ENCODE measurements around the gene ALDOA.
A peak's percentile ranks its signal among the peaks of the same experiment; 100 is the strongest.
"Not testable (repeated sequence)": the region's sequence is repeated elsewhere in the genome, so short reads cannot be mapped to it uniquely, and the experiment has no call there.

Gene ALDOA

DNA sequence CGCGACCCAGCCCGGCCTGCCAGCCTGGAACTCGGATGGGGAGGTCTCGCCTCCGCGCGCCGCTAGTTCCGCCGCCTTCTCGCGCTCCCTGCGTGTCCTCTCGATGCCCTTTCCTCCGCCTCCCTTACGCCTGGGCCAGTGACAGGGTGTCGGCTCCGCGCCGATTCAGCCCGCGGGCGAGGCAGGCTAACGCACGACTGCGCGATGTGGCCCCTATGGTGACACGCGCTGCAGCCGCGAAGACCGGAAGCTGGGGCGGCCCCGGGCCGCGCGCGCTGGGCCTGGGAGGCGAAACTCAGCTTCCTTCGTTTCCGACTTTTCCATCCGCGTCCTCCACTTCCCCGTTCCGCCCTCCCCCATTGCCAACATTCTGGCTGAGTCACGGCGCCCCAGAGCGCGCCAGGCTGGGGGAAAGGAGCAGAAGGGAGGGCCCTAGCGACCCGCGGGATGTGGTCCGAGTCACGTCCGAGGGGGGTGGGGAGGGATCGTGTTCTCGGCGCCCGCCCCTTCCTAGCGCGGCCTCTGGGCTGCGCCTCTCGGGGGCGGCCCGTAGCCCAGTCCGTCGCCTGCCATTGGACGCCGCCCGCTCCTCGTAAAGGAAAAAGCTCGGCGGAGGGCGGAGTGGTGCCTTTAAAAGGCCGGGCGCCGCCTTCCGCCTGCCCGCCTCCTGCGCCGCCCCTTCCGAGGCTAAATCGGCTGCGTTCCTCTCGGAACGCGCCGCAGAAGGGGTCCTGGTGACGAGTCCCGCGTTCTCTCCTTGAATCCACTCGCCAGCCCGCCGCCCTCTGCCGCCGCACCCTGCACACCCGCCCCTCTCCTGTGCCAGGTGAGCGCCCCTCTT, at the start of gene ALDOA:
Gene ALDOA (plus strand): TSS at position 659 of the 841 bp plus-strand sequence. CDS start 1,138 bp downstream, outside the sequence.
- peak; percentile 98 for DNase-seq

DNA sequence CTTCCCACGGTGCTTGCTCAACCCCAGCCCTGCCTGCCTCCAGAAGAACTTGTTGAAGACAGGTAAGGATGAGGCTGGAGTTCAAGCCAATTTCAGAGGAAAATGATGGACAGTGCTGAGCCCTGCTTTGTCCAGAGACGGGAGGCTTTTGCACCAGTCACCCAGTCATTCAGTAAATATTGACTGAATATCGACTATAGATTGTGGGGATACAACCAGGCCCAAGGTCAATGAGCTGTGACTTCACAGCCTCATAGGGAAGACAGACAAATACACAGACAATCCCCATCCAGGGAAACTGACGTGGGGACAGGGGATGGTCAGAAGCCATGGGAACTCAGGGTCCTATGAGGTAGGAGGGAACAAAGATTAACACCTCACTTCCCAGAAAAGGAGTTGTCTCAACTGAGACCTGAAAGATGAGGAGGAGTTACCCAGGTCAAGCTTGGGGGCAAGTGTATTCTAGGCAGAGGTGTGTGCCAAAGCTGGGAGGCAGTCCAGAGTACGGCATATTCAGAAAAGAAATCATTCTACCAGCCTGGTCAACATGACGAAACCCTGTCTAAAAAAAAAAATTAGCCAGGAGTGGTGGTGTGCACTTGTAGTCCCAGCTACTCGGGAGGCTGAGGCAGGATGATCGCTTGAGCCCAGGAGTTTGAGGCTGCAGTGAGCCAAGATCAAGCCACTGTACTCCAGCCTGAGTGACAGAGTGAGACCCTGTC, 48.8 kb upstream of the ALDOA start:
- DNase-seq: no peak

DNA sequence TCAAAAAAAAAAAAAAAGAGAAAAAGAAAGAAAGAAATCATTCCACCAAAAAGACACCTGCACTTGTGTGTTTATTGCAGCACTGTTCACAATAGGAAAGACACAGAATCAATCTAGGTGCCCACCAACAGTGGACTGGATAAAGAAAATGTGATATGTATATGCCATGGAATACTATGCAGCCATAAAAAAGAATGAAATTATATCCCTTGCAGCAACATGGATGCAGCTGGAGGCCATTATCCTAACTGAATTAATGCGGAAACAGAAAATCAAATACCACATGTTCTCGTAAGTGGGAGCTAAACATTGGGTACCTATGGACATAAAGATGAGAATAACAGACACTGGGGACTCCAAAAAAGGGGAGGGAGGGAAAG, 48.3 kb upstream of the ALDOA start:
- DNase-seq: no peak

- DNase-seq: not testable (repeated sequence)
These were observed 47.6 kb upstream of the ALDOA start for GRCh38 chr16:30017937-30018336.

DNA sequence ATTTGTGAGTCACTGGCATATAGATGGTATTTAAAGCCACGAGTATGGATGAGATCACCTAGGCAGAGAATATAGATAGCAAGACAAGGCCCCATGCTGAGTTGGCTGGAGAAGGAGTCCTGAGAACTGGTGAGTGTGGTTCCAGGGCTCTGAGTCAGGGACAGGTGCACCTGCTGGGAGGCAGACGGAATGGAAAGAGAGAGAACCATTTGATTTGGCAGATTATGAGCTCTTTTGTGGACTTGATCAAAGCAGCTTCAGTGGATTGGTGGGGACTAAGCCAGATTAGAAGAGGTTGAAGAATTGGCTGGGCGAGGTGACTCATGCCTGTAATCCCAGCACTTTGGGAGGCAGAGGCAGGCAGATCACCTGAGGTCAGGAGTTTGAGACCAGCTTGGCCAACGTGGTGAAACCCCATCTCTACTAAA, 46.8 kb upstream of the ALDOA start:
- DNase-seq: no peak

DNA sequence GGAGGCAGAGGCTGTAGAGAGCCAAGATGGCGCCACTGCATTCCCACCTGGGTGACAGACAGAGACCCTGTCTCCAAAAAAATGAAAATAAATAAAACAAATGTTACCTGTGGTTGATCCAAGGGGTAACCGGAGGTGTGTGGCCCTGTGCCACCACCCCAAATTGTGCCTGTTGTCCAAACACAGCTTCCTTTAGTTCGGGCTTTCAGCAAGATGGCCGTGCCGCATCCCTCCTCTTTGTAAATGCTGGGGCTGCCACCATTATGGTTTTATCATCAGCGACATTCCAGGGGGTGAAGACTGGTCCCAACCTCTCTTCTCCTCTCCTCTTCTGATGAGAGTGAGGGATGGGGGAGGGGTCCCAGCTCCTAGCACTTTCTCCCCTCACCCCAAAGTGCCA, 42.7 kb upstream of the ALDOA start, which contains the start of gene C16orf92:
Gene C16orf92 (plus strand): TSS at position 312 of the 400 bp plus-strand sequence. CDS start 143 bp downstream, outside the sequence.
- no peak for DNase-seq

DNA sequence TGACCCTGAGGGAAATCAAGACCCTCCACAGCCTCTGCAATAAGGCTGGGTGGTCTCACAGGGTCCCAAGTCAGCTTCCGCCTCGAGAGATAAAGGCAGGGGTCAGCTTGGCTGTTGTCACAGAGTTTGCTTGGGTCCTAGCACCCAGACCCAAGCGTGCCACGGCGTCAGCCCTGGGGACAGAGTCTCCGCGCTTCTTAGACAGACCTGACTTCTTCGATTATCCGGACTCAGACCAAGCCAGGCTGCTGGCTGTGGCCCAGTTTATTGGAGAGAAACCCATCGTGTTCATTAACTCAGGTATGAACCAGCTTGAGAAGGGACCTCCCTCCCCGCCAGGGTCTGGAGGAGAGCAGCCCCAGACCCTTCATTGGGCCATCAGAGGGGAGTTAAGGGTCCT, 42.0 kb upstream of the ALDOA start:
- no peak for DNase-seq

DNA sequence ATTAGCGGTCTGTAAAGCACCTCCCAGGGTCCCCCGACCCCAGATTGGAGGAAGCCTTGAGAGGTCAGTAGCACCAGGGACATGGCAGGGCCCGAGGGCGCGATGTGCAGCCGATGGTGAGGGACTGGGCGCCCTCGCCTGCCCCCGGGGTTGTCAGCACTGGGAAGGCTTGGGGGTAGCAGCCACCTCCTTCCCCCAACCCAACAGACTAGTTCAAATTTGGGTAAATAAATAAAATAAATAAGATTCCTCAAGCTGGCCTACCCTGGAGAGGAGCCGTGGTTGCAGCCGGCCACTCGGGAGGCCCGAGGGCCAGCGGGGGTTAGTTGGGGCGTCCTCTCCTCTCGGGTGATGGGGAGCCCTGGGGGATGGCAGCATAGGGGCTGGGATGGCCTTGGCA, 41.1 kb upstream of the ALDOA start:
- DNase-seq: no peak

- DNase-seq: no peak
These were observed 40.4 kb upstream of the ALDOA start for GRCh38 chr16:30025156-30025555.

DNA sequence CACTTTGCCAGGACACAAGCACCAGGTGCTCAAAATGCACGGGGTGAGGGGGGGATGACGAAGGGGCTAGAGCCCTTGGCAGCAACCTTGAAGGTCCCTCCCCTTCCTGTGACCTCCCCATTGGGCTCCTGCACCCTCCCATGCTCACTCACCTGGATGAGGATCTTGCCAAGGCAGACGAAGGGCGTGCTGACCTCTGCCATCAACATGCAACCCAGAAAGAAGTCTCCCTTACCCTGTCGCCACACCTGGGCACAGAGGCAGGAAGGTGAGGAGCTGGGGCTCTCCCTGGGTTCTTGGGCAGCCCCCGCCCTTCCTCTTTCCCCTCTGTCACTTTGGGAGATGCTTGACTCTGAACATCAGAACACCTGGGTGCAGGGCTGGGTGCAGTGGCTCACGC, 40.0 kb upstream of the ALDOA start:
- no peak for DNase-seq

DNA sequence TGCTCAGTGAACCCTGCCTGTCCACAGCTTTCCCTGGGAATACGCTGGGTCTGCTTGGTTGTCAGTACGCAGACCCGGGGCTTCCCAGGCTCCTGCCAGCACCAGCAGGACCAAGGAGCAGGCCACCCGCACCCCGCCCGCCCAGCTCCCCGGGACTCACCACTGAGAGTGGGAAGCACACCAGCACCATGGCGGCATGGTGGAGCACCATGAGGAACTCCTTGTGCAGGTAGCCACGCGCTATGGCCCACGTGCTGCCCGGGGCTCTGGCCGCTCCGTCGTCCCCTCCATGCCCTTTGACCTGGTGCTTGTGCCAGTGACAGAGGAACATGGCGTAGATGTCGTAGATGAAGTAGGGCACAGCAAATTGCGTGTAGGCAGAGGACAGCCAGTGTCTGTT, 39.1 kb upstream of the ALDOA start:
- no peak for DNase-seq

DNA sequence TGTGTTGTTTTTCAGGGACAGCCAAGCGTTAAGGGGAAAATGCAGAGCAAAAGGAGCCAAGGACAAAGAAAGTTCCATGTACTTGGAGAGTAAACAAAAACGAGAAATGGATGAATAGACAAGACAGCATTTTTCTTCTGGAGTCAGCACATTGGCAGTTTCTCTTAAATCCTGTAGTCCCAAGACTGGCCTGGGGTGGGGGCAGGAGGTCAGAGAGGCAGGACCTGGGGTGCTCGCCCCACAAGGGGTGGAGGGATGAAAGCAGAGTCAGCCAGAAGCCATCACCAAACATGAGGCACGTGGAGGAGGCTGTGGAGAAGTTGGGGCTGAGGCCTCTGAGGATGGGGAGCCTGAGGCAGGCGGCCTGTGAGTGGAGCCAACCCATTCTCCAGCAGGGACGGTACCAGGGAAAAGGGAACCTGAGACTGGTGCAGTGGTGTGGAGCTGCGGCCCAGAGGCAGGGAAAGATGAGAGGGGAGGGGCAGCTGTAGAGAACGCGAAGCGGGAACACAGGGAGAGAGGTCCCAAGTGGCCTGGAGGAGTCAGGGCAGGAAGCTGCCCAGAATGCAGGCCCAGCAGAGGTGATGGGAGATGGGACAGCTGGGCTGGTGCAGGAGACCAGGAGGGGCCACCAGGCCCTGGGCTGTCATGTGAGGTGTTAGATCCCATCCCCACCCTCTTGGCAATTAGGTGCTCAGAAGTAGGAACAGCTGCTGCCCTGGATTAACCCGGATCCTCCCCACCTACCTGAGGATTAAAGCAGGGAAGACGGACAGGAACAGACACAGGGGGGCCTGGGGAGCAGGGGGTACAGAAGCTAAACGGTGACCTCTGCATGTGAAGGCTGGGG, 37.7 kb upstream of the ALDOA start:
- no peak for DNase-seq

DNA sequence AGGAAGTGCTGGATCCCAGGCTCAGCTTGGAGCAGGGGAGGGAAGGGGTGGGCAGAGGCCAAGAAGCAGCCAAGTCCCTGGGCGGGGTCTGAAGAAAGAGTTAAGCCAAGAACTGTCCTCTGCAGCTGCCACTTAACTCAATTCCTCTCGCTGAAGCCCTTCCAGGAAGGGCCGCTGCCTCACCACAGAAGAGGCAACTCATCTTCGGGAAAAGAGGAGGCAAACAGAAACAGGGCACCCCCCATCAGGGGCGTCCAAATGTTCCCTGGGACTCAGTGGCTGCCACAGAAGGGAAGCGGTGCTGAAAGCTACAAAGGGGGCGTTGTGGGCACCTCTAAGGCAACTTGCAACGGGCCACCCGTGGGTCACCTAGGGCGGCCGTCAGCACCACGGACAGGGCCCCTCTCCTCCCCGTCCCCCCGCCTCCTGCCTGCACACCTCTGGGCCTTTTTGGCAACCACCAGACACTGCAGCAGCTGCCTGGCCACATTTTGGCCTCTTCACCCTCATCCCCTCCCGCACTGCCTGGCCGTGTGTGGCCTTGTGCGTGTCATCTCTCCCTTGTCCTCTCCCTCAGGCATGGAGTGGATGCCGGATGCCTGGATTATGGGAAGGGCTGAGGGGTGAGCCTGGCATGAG, 37.0 kb upstream of the ALDOA start:
- peak; percentile 21 for DNase-seq

- DNase-seq: no peak
These were observed 35.4 kb upstream of the ALDOA start for GRCh38 chr16:30030011-30030685.

- no peak for DNase-seq
These were observed 34.6 kb upstream of the ALDOA start, which contains the start of gene TLCD3B for GRCh38 chr16:30030841-30031413. Gene TLCD3B (minus strand): TSS chr16:30031271. CDS start chr16:30030527, 744 bp downstream.

DNA sequence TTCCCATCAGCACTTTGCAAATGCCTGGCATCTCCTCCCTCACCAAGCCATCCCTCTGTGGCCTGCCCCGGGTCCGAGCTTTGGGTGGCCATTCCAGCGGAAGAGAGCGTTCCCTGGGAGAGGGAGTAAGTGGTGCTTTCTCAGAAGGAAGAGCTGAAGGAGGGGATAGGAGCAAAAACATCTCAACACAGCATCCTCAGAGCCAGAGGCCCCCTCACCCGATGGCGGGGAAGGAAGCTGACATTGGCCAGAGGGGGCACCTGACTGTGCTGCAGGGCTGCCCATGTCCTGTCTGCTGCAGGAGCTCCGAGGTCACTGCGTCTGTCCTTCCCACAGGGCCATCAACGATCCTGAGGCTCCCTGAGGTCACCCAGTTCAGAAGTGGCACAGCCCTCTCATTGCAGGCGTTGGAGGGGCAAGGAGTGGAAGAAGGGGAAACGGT, 34.1 kb upstream of the ALDOA start:
- no peak for DNase-seq

DNA sequence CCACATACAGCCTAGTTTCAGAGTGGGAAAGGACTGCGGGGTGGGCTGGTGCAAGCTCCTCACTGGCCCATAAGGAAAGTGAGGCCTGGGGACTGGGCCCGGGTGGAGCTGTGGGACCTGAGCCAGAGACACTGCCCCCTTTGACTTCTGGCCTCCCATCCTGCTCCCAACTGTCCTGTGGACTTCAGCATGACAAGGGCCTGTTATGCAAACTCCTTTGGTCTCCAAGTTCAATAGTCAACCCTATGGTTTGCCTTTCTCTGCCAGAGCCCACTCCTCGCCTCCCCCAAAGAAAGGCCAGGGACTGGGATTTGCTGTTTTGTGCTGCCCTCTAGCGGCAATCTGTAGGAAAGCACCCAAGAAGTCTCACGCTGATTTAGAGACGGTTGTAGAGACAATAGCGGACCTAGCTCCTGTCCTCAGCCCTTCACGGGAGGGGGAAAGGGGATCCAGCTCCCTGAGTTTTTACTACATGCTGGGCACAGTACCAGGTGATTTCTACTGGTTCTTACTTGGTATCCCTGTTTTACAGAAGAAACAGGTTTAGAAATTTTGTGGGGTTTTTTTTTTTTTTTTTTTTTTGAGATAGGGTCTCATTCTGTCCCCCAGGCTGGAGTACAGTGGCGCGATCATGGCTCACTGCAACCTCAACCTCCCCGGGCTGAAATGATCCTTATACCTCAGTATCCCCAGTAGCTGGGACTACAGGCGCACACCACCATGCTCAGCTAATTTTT, 33.3 kb upstream of the ALDOA start:
- DNase-seq: peak; percentile 52

- DNase-seq: no peak
These were observed 32.3 kb upstream of the ALDOA start for GRCh38 chr16:30033270-30033669.

GRCh38 chr16:30040221-30040620, 25.3 kb upstream of the ALDOA start:
- peak; percentile 10 for DNase-seq

GRCh38 chr16:30040690-30041089, 24.9 kb upstream of the ALDOA start:
- DNase-seq: not testable (repeated sequence)

DNA sequence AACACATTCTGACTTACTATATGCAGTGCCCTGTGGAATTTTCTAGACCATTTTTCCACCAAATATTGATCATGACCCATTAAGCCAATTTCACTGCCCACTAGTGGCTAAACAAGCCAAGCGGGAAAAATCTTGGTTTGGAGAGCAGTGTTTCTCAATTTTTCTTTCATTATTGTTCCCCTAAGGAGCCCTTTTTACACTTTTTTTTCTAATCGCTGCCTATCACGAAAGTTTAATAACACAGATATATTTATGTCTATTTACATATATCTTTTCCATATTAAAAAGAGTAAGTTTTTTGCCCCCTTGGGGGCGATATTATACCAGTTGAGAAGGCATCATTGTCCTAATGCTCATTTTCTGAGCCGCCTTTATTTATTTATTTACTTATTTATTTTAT, 23.7 kb upstream of the ALDOA start:
- DNase-seq: no peak

Measured in MV-4-11 (cell line).